Adrenal gland (tissue), 5 donors: Measurements from ENCODE around the gene ATM.

ENCODE experiments used
- CTCF ChIP-seq, 6 experiments: fragments of 450-650 bp in 4 of 6; fragments of 200-600 bp in 2 of 6; sonication (generic) in 1 of 6; IDR thresholded peaks; 1 replicate in 5 of 6; 2 replicates in 1 of 6; pipeline versions ENCODE4 v1.5.1 to v1.8.0; 2016 to 2021; ENCODE audit warnings: antibody characterized with exemption in 6 of 6, mild to moderate bottlenecking in 2 of 6, moderate library complexity in 1 of 6
- POLR2A ChIP-seq, 2 donors: fragments of 450-650 bp; IDR thresholded peaks; one replicate each; pipeline ENCODE4 v1.6.1; 2017; ENCODE audit warnings: antibody characterized with exemption in 2 of 2, mild to moderate bottlenecking in 2 of 2, moderate library complexity in 1 of 2
- donor health status: DM: no; HTN: no; CAD: no.

GRCh38 chr11:108216988-108217387, 5.9 kb upstream of the ATM start:
- TF ChIP-seq CTCF (IDR thresholded peaks at IDR 0.05) = no peak
- no peak for TF ChIP-seq POLR2A (IDR thresholded peaks at IDR 0.05)
